H1 (cell line): ENCODE results near the gene TMEM209. TPM values are rescaled to one million over a fixed set of nuclear protein-coding genes. Genes with fewer than 3 reads are reported as not detected.

Experiments
- CTCF ChIA-PET: fragments of 300-600 bp; sonication (Branson Sonifier 250); formaldehyde crosslinking; loops from one replicate; lab custom pipeline; 2021; ENCODE audit not compliant: partially characterized antibody; lab: Charles Lee
- POLR2A ChIA-PET: fragments of 300-600 bp; sonication (Branson Sonifier 250); formaldehyde crosslinking; loops from one replicate; lab custom pipeline; 2021; ENCODE audit warnings: inconsistent platforms; ENCODE audit not compliant: partially characterized antibody; lab: Charles Lee
- DNase-seq, 2 experiments: peaks; one replicate each; pipeline versions ENCODE4 v3.0.0 to v3.0.0-alpha.2; 2010 to 2022; ENCODE audit warnings: low spot score in 2 of 2, low read depth in 1 of 2, mixed read lengths in 1 of 2
- FAIRE-seq: peaks from 2 replicates; lab custom pipeline; 2011; peaks lifted over from hg19 to GRCh38; lab: Jason Lieb, UNC
- H2AFZ ChIP-seq: 2 replicates; pipeline ENCODE4 v1.8.1; 2012; ENCODE audit warnings: low read length, inconsistent platforms
- H2AK5ac ChIP-seq: 2 replicates; pipeline ENCODE4 v1.6.1; 2013; ENCODE audit warnings: low read depth, low read length
- H2BK120ac ChIP-seq: replicated peaks from 2 replicates; pipeline ENCODE3; 2013; ENCODE audit warnings: low read depth, low read length, inconsistent platforms
- H2BK12ac ChIP-seq: 2 replicates; pipeline ENCODE4 v1.6.1; 2013; ENCODE audit warnings: low read depth, low read length
- H2BK15ac ChIP-seq: 2 replicates; pipeline ENCODE4 v1.6.1; 2013; ENCODE audit warnings: low read length
- H2BK20ac ChIP-seq: 2 replicates; pipeline ENCODE4 v1.6.1; 2013; ENCODE audit warnings: low read length
- H2BK5ac ChIP-seq: 2 replicates; pipeline ENCODE4 v1.6.1; 2013; ENCODE audit warnings: low read depth, low read length
- H3K14ac ChIP-seq: 2 replicates; pipeline ENCODE4 v1.6.1; 2013; ENCODE audit warnings: inconsistent platforms; ENCODE audit not compliant: insufficient read length
- H3K18ac ChIP-seq: 2 replicates; pipeline ENCODE4 v1.6.1; 2013; ENCODE audit warnings: low read length; ENCODE audit errors: extremely low read depth
- H3K23ac ChIP-seq: 2 replicates; pipeline ENCODE4 v1.6.1; 2013; ENCODE audit warnings: inconsistent platforms; ENCODE audit not compliant: insufficient read length
- H3K23me2 ChIP-seq: 2 replicates; pipeline ENCODE4 v1.6.1; 2013; ENCODE audit warnings: low read depth, low read length
- H3K27ac ChIP-seq: 2 replicates; pipeline ENCODE4 v1.6.1; 2011; ENCODE audit warnings: low read depth, low read length, inconsistent platforms
- H3K27me3 ChIP-seq, 4 experiments: replicated peaks in 1 of 4; 1 replicate in 1 of 4; 2 replicates in 3 of 4; pipeline versions ENCODE4 v1.6.1 to v1.8.1; 2011 to 2013; ENCODE audit warnings: low read length in 3 of 4, mild to moderate bottlenecking in 3 of 4, inconsistent platforms in 2 of 4, mixed read lengths in 2 of 4, moderate library complexity in 1 of 4; ENCODE audit not compliant: control insufficient read depth in 3 of 4, insufficient read depth in 3 of 4; ENCODE audit errors: extremely low read depth in 1 of 4
- H3K36me3 ChIP-seq, 4 experiments: 2 replicates each; pipeline versions ENCODE4 v1.6.1 to v1.8.1; 2011 to 2013; ENCODE audit warnings: mild to moderate bottlenecking in 4 of 4, low read length in 3 of 4, moderate library complexity in 2 of 4, control low read depth in 1 of 4, inconsistent platforms in 1 of 4; ENCODE audit not compliant: insufficient read depth in 4 of 4, control insufficient read depth in 2 of 4
- H3K4ac ChIP-seq: replicated peaks from 2 replicates; pipeline ENCODE3; 2013; ENCODE audit warnings: low read length, low read depth, mixed read lengths, inconsistent platforms; ENCODE audit not compliant: insufficient read length
- H3K4me1 ChIP-seq, 4 experiments: replicated peaks in 1 of 4; 1 replicate in 1 of 4; 2 replicates in 3 of 4; pipeline versions ENCODE4 v1.6.1 to v1.8.1; 2011 to 2013; ENCODE audit warnings: low read length in 3 of 4, inconsistent platforms in 2 of 4, mixed read lengths in 1 of 4; ENCODE audit not compliant: insufficient read depth in 4 of 4, control insufficient read depth in 3 of 4
- H3K4me2 ChIP-seq, 2 experiments: 2 replicates each; pipeline versions ENCODE4 v1.6.1 to v1.8.1; 2011 to 2013; ENCODE audit warnings: low read depth in 2 of 2, low read length in 2 of 2, control low read depth in 1 of 2, inconsistent platforms in 1 of 2, mild to moderate bottlenecking in 1 of 2; ENCODE audit not compliant: insufficient read depth in 1 of 2
- H3K4me3 ChIP-seq, 4 experiments: fragments of 200-600, 300-600 bp in 1 of 4; sonication (generic), shearing (Covaris generic), sonication (Bioruptor Twin) in 1 of 4; 2 replicates each; pipeline versions ENCODE4 v1.5.1 to v1.8.1; 2011 to 2016; ENCODE audit warnings: low read length in 4 of 4, low read depth in 3 of 4, control low read depth in 2 of 4, inconsistent platforms in 2 of 4, mild to moderate bottlenecking in 2 of 4, mixed read lengths in 1 of 4, moderate library complexity in 1 of 4; ENCODE audit not compliant: insufficient read depth in 2 of 4; ENCODE audit errors: extremely low read depth in 1 of 4
- H3K56ac ChIP-seq: replicated peaks from 2 replicates; pipeline ENCODE3; 2013; ENCODE audit warnings: low read depth, mild to moderate bottlenecking, mixed read lengths, low read length, inconsistent platforms; ENCODE audit not compliant: insufficient read length
- H3K79me1 ChIP-seq: 2 replicates; pipeline ENCODE4 v1.6.1; 2013; ENCODE audit warnings: low read depth, low read length, control low read depth
- H3K79me2 ChIP-seq, 2 experiments: 2 replicates each; pipeline versions ENCODE4 v1.6.1 to v1.8.1; 2012 to 2013; ENCODE audit warnings: low read length in 2 of 2, mild to moderate bottlenecking in 2 of 2, inconsistent platforms in 1 of 2; ENCODE audit not compliant: insufficient read depth in 2 of 2, control insufficient read depth in 1 of 2
- H3K9ac ChIP-seq, 4 experiments: replicated peaks in 1 of 4; 1 replicate in 1 of 4; 2 replicates in 3 of 4; pipeline versions ENCODE4 v1.6.1 to v1.8.1; 2011 to 2013; ENCODE audit warnings: low read depth in 3 of 4, low read length in 3 of 4, control low read depth in 2 of 4, mild to moderate bottlenecking in 2 of 4, moderate library complexity in 2 of 4, inconsistent platforms in 1 of 4; ENCODE audit errors: extremely low read depth in 1 of 4
- H3K9me3 ChIP-seq, 2 experiments: 2 replicates each; pipeline versions ENCODE4 v1.6.1 to v1.8.1; 2012 to 2013; ENCODE audit warnings: mild to moderate bottlenecking in 2 of 2, moderate library complexity in 2 of 2, control low read depth in 1 of 2, inconsistent platforms in 1 of 2, low read depth in 1 of 2, low read length in 1 of 2, mixed read lengths in 1 of 2; ENCODE audit not compliant: insufficient read depth in 2 of 2
- H4K20me1 ChIP-seq, 2 experiments: replicated peaks in 1 of 2; 2 replicates each; pipeline versions ENCODE3 to v1.8.1; 2011 to 2013; ENCODE audit warnings: inconsistent platforms in 2 of 2, low read length in 2 of 2, mild to moderate bottlenecking in 1 of 2; ENCODE audit not compliant: insufficient read depth in 2 of 2, control insufficient read depth in 1 of 2
- H4K5ac ChIP-seq: 2 replicates; pipeline ENCODE4 v1.6.1; 2013; ENCODE audit warnings: low read length, low read depth, mixed read lengths, inconsistent platforms; ENCODE audit not compliant: insufficient read length
- H4K8ac ChIP-seq: 2 replicates; pipeline ENCODE4 v1.8.0; 2013; ENCODE audit warnings: mild to moderate bottlenecking, moderate library complexity, low read length, inconsistent platforms; ENCODE audit not compliant: insufficient read depth; ENCODE audit errors: extremely low read depth
- H4K91ac ChIP-seq: replicated peaks from 2 replicates; pipeline ENCODE3; 2013; ENCODE audit warnings: low read length, mixed read lengths, inconsistent platforms; ENCODE audit not compliant: insufficient read length
- BACH1 ChIP-seq: IDR thresholded peaks from 2 replicates; pipeline ENCODE4 v1.6.1; 2012; ENCODE audit warnings: low read length, improper control_type of control experiment
- CREB1 ChIP-seq: IDR thresholded peaks from 2 replicates; pipeline ENCODE4 v1.6.1; 2012; ENCODE audit warnings: inconsistent platforms
- CTCF ChIP-seq, 3 experiments: IDR thresholded peaks; 1 replicate in 2 of 3; 2 replicates in 1 of 3; pipeline versions ENCODE4 v1.5.1 to v1.6.1; 2011; ENCODE audit warnings: low read length in 3 of 3, mild to moderate bottlenecking in 3 of 3, inconsistent platforms in 2 of 3, low read depth in 1 of 3, moderate library complexity in 1 of 3; ENCODE audit not compliant: insufficient read depth in 1 of 3; ENCODE audit errors: control extremely low read depth in 1 of 3
- KDM1A ChIP-seq: fragments of 200-600, 300-600 bp; sonication (generic); IDR thresholded peaks from 2 replicates; pipeline ENCODE4 v1.7.1; 2016; ENCODE audit warnings: mild to moderate bottlenecking, low read length, borderline replicate concordance
- MAX ChIP-seq: IDR thresholded peaks from 2 replicates; pipeline ENCODE4 v1.6.1; 2012; ENCODE audit warnings: inconsistent platforms
- NANOG ChIP-seq: IDR thresholded peaks from 2 replicates; pipeline ENCODE4 v1.6.1; 2011; ENCODE audit warnings: low read length, low read depth, mild to moderate bottlenecking, inconsistent platforms; ENCODE audit not compliant: insufficient read depth, poor library complexity, severe bottlenecking
- RBBP5 ChIP-seq: IDR thresholded peaks from 2 replicates; pipeline ENCODE4 v1.7.1; 2012; ENCODE audit warnings: low read depth, mild to moderate bottlenecking, inconsistent platforms, low read length, moderate library complexity, borderline replicate concordance
- TCF12 ChIP-seq: IDR thresholded peaks from 2 replicates; pipeline ENCODE4 v1.6.1; 2011; ENCODE audit warnings: low read depth, mild to moderate bottlenecking, low read length
- WGBS, 2 experiments: shearing (Covaris generic) in 1 of 2; methylation state at CpG; one replicate each; pipeline versions ENCODE4 v1.1.6 to v1.1.7; 2013 to 2015; ENCODE audit warnings: low lambda C conversion rate in 2 of 2, mixed read lengths in 2 of 2, inconsistent platforms in 1 of 2, low coverage in 1 of 2, missing lambda C conversion rate in 1 of 2; ENCODE audit not compliant: insufficient replicate concordance in 2 of 2, insufficient coverage in 1 of 2, insufficient read length in 1 of 2; ENCODE audit errors: extremely low coverage in 1 of 2, missing lambda C conversion rate in 1 of 2; 5-methylcytosine and 5-hydroxymethylcytosine counted together
- polyA plus RNA-seq, 7 experiments: library from polyadenylated mRNA; depleted of rRNA in 3 of 7; stranded (reverse) in 5 of 7; unstranded in 2 of 7; fragments of >200 nt in 5 of 7; fragments of 200-250 nt in 2 of 7; gene quantifications; 1 replicate in 5 of 7; 2 replicates in 1 of 7; 4 replicates in 1 of 7; pipeline versions ENCODE4 v1.2.1 to v1.2.3, GENCODE V29; 2011 to 2013; ENCODE audit warnings: missing spikeins in 2 of 7, mixed read lengths in 2 of 7
- total RNA-seq: library from RNA; stranded (reverse); fragmentation: NEBNext Ultra II Directional; extraction: Animal tissue kit (Norgen Biotek cat#: 25700); gene quantifications from 2 replicates; pipeline ENCODE4 v1.2.1, GENCODE V29; 2021

TMEM209 gene
- total and polyA plus RNA-seq, 2 of the 8 experiments (the other 6 are each of a cell fraction or from before 2014, with no cell fraction given), result 28.5 to 30.5 TPM

- Histone ChIP-seq H3K18ac (no peak overlapping the region; the same call in 1 of the 2 replicates), H4K8ac (0 out of 2 replicates have a peak overlapping the region, but pooled peaks have one; percentile 16), H3K14ac (no peak overlapping the region), H3K23ac (no peak overlapping the region), H2BK12ac (no peak overlapping the region), H3K4me1 (peaks cover 0 to 4% (median under 1%) of the 10 kb centered on the region in 4 experiments; a peak in 2 of 7 replicates), H3K79me2 (no peaks in the 10 kb centered on the region), H3K79me1 (no peaks in the 10 kb centered on the region), H3K56ac (no peak overlapping the region), H3K23me2 (peaks cover 12% of the 10 kb centered on the region; the same call in 1 of the 2 replicates), H3K27ac (no peak overlapping the region), H4K91ac (no peak overlapping the region), H2BK5ac (no peak overlapping the region), H2AK5ac (no peak overlapping the region), H3K4ac (no peak overlapping the region), H2BK120ac (no peak overlapping the region), H4K20me1 (peaks cover 0 to 11% of the 10 kb centered on the region in 2 experiments), H3K4me3 (no peak overlapping the region), H4K5ac (no peak overlapping the region), H3K9me3 (no peaks in the 10 kb centered on the region; a peak in 3 of 4 replicates), H3K4me2 (no peak overlapping the region), H2BK15ac (no peak overlapping the region), H2BK20ac (no peak overlapping the region), H3K36me3 (no peaks in the 10 kb centered on the region; a peak in 2 of 8 replicates), H3K9ac (no peak overlapping the region; a peak in 1 of 7 replicates), H3K27me3 (no peaks in the 10 kb centered on the region; a peak in 1 of 7 replicates), H2AFZ (no peak overlapping the region)
- FAIRE-seq (no peak), DNase-seq (peak; percentile 41 to 84)
- ChIA-PET POLR2A (interaction anchor here (1.3 to 2.6 kb wide), 3 partner anchors 13 to 15 kb away, joined by 4 to 17 read pairs (median 6); no protein-coding TSS in a partner anchor), CTCF (interaction anchor here (0.6 to 3.2 kb wide), 21 partner anchors 8 to 604 kb away, joined by 3 to 22 read pairs (median 5); partner anchors contain the start of gene KLHDC10)
- WGBS, 2 experiments, result 78% methylated on average over 31 of the region's 31 CpGs; no CpG with 5 or more reads in 1 of the 2 experiments
- TF ChIP-seq CTCF (IDR thresholded peaks at IDR 0.05; ENCODE audit: control extremely low read depth in 1 of 3, insufficient read depth in 1 of 3, low read depth in 1 of 3, low read length in 3 of 3) (peak; percentile 69 to 75 (median 74)), MAX (peak; percentile 45; the same call in 1 of the 2 replicates), RBBP5 (no peak), TCF12 (no peak), BACH1 (no peak), KDM1A (no peak), NANOG (no peak), CREB1 (no peak)
Measured at GRCh38 chr7:130154501-130155317, 50.5 kb downstream of the TMEM209 start.
